HCT116 (cell line): ENCODE data around the gene SLC25A25. TPM values are rescaled to one million over a fixed set of nuclear protein-coding genes. Genes with fewer than 3 reads are reported as not detected.

ENCODE experiments used
- ATAC-seq: fragments of 200-7000 bp; cut with Tn5 transposase; 2 replicates; pipeline ENCODE4 v1.9.1; 2020; ENCODE audit warnings: mild to moderate bottlenecking, moderate library complexity
- BruUV-seq: library from RNA; stranded (reverse); fragments of 400-500 nt; replicated peaks from 2 replicates; lab custom pipeline; 2021; lab: Mats Ljungman, UMichigan
- CTCF ChIA-PET: fragments of 300-600 bp; sonication (Branson Sonifier 250); formaldehyde crosslinking; loops from one replicate; lab custom pipeline; 2021; ENCODE audit warnings: antibody characterized with exemption; lab: Charles Lee
- POLR2A ChIA-PET: fragments of 300-600, 350-600 bp; sonication (Branson Sonifier 250); formaldehyde crosslinking; loops from one replicate; lab custom pipeline; 2021; ENCODE audit warnings: antibody characterized with exemption; lab: Charles Lee
- RAD21 ChIA-PET, 2 experiments: fragments of 300-600 bp; sonication (Branson Sonifier 250); formaldehyde crosslinking; loops; one replicate each; lab custom pipeline; 2023; ENCODE audit warnings: low total read pairs in 2 of 2; ENCODE audit not compliant: uncharacterized antibody in 2 of 2, unreplicated experiment in 2 of 2, low non-redundant PET in 1 of 2; lab: Charles Lee
- DNase-seq: peaks from one replicate; pipeline ENCODE4 v3.0.0-alpha.2; 2010; ENCODE audit warnings: low read depth, low spot score
- H2AFZ ChIP-seq: fragments of 200-600 bp; shearing (Covaris generic), sonication (generic); 2 replicates; pipeline ENCODE4 v1.6.1; 2017; ENCODE audit warnings: low read depth, mixed run types, mixed read lengths, antibody characterized with exemption, low read length; ENCODE audit not compliant: poor library complexity, severe bottlenecking
- H3K27ac ChIP-seq: 2 replicates; pipeline ENCODE4 v1.5.1; 2012; ENCODE audit warnings: low read depth, low read length
- H3K27me3 ChIP-seq: fragments of 200-600 bp; sonication (generic); 2 replicates; pipeline ENCODE4 v1.6.1; 2016; ENCODE audit warnings: mixed run types, low read length, mixed read lengths; ENCODE audit not compliant: insufficient read depth
- H3K36me3 ChIP-seq, 2 experiments: fragments of 200-500 bp in 1 of 2; fragments of 200-600 bp in 1 of 2; sonication (Bioruptor generic) in 1 of 2; sonication (generic) in 1 of 2; 2 replicates each; pipeline versions ENCODE4 v1.5.1 to v1.6.1; 2014 to 2016; ENCODE audit warnings: low read length in 2 of 2, inconsistent platforms in 1 of 2, mixed read lengths in 1 of 2, mixed run types in 1 of 2; ENCODE audit not compliant: insufficient read depth in 2 of 2, control insufficient read depth in 1 of 2
- H3K4me1 ChIP-seq, 2 experiments: fragments of 200-600 bp in 1 of 2; sonication (generic) in 1 of 2; 2 replicates each; pipeline versions ENCODE4 v1.5.1 to v1.6.1; 2012 to 2017; ENCODE audit warnings: low read length in 2 of 2, inconsistent platforms in 1 of 2, mild to moderate bottlenecking in 1 of 2, mixed read lengths in 1 of 2, mixed run types in 1 of 2, moderate library complexity in 1 of 2; ENCODE audit not compliant: insufficient read depth in 2 of 2, control insufficient read depth in 1 of 2
- H3K4me2 ChIP-seq: fragments of 200-600 bp; sonication (generic); 2 replicates; pipeline ENCODE4 v1.6.1; 2017; ENCODE audit warnings: mixed run types, low read length, mixed read lengths
- H3K4me3 ChIP-seq, 2 experiments: fragments of 200-600 bp in 1 of 2; sonication (generic) in 1 of 2; replicated peaks in 1 of 2; 2 replicates each; pipeline ENCODE4 v1.5.1; 2011 to 2016; ENCODE audit warnings: low read length in 2 of 2, control low read depth in 1 of 2, low read depth in 1 of 2, mild to moderate bottlenecking in 1 of 2, mixed read lengths in 1 of 2, mixed run types in 1 of 2
- H3K79me2 ChIP-seq: fragments of 200-600 bp; sonication (generic); 2 replicates; pipeline ENCODE4 v1.6.1; 2017; ENCODE audit warnings: mild to moderate bottlenecking, mixed run types, low read length, moderate library complexity, mixed read lengths; ENCODE audit not compliant: insufficient read depth
- H3K9ac ChIP-seq: fragments of 200-600 bp; sonication (generic); 2 replicates; pipeline ENCODE4 v1.6.1; 2016; ENCODE audit warnings: low read length, mixed read lengths
- H3K9me2 ChIP-seq: fragments of 200-600 bp; sonication (generic), shearing (Covaris generic); 2 replicates; pipeline ENCODE4 v1.6.1; 2017; ENCODE audit warnings: mixed run types, mild to moderate bottlenecking, moderate library complexity; ENCODE audit not compliant: insufficient read depth
- H3K9me3 ChIP-seq, 2 experiments: fragments of 200-500 bp in 1 of 2; fragments of 200-600 bp in 1 of 2; sonication (Bioruptor generic) in 1 of 2; sonication (generic) in 1 of 2; 2 replicates each; pipeline ENCODE4 v1.6.1; 2014 to 2017; ENCODE audit warnings: low read length in 2 of 2, mixed read lengths in 2 of 2, inconsistent platforms in 1 of 2, low read depth in 1 of 2, mild to moderate bottlenecking in 1 of 2, mixed run types in 1 of 2, moderate library complexity in 1 of 2; ENCODE audit not compliant: control insufficient read depth in 1 of 2, insufficient read depth in 1 of 2
- H4K20me1 ChIP-seq: fragments of 200-600 bp; sonication (generic), shearing (Covaris generic); 2 replicates; pipeline ENCODE4 v1.6.1; 2017; ENCODE audit warnings: mixed run types, mild to moderate bottlenecking, moderate library complexity; ENCODE audit not compliant: insufficient read depth
- ATF3 ChIP-seq: IDR thresholded peaks from 2 replicates; pipeline ENCODE4 v1.6.1; 2012
- EZH2 ChIP-seq: fragments of 200-600 bp; sonication (generic); IDR thresholded peaks from 2 replicates; pipeline ENCODE4 v1.6.1; 2017; ENCODE audit warnings: antibody characterized with exemption, mixed run types
- POLR2A ChIP-seq: IDR thresholded peaks from 2 replicates; pipeline ENCODE4 v1.7.0; 2011; ENCODE audit warnings: borderline replicate concordance; ENCODE audit not compliant: insufficient read depth, insufficient read length; ENCODE audit errors: extremely low read depth
- POLR2AphosphoS5 ChIP-seq: IDR thresholded peaks from 2 replicates; pipeline ENCODE4 v1.6.1; 2011; ENCODE audit warnings: mild to moderate bottlenecking, low read depth, low read length, moderate library complexity
- SIN3A ChIP-seq: IDR thresholded peaks from 2 replicates; pipeline ENCODE4 v1.6.1; 2012; ENCODE audit warnings: low read depth
- ZNF274 ChIP-seq: fragments of 200-500 bp; sonication (Bioruptor generic); IDR thresholded peaks from 2 replicates; pipeline ENCODE4 v1.6.1; 2014; ENCODE audit warnings: mild to moderate bottlenecking, low read depth, low read length, inconsistent platforms
- intact Hi-C: fragments of 100-400 bp; cut with micrococcal nuclease; formaldehyde crosslinking; loops from 2 replicates; pipeline ENCODE4 v1.10.0; 2022
- total RNA-seq: library from RNA; stranded (reverse); gene quantifications from one replicate; pipeline ENCODE4 v1.2.1, GENCODE V29; 2021; ENCODE audit not compliant: unreplicated experiment
- TF ChIP-seq, protein P1 (sequence below): IDR thresholded peaks from 2 replicates; pipeline ENCODE4 v1.6.1; 2012; ENCODE audit warnings: low read depth
- TF ChIP-seq, protein P2 (sequence below): IDR thresholded peaks from 2 replicates; pipeline ENCODE4 v1.6.1; 2012

SLC25A25 gene
- total RNA-seq, 1 experiment from 2014 or later, result 15.3 TPM

DNA sequence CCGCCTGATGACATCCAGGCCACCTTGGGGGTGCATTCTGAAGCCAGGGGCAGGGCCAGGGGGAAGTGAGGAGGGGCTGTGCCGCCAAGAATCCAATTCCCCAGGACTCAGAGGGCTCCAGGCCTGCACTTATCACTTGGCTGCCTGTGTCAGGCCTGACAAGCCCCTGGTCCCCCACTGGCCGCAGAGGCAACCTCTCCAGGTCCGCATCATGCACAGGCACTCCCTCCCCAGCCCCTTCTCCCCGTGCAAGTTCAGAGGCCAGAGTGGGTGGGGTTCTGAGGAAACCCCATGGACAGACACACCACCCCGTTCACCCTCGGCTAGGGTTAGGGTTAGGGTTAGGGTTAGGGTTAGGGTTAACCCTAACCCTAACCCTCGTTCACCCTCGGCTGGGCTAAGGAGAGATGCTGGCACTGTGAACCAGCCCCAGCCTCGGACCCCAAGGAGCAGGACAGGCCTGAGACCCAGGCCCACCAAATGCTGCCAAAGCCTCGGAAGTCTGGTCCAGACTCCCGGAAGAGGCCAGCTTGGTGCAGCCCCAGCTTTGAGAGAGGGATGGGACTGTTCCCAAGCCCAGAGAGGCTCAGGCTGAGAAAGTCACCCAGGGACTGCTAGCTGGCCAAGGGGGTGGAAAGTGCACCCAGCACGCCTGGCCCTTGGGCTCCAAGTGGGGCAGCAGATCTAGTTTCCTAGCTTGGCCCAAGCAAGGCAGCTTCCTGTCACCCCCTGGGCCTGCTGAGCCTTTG, 86.1 kb downstream of the SLC25A25 start:
- Histone ChIP-seq H3K36me3 (no peaks in the 10 kb centered on the region), H3K4me2 (no peak overlapping the region), H2AFZ (no peak overlapping the region), H3K27ac (no peak overlapping the region), H4K20me1 (no peaks in the 10 kb centered on the region), H3K9ac (no peak overlapping the region), H3K4me3 (no peak overlapping the region), H3K79me2 (no peaks in the 10 kb centered on the region), H3K27me3 (no peaks in the 10 kb centered on the region), H3K4me1 (peaks cover 8 to 20% of the 10 kb centered on the region in 2 experiments), H3K9me2 (no peaks in the 10 kb centered on the region), H3K9me3 (no peaks in the 10 kb centered on the region)
- ATAC-seq, result no peak
- BruUV-seq, result no TSS peak
- peak; percentile 35; the same call in 1 of the 2 replicates for TF ChIP-seq POLR2AphosphoS5
- TF ChIP-seq POLR2A, result no peak
- ChIA-PET CTCF (no interaction called here), POLR2A (no interaction called here), RAD21 (no interaction called here)
- intact Hi-C loops, result no loop called here
- DNase-seq, result no peak

GRCh38 chr9:128155736-128156500, 87.9 kb downstream of the SLC25A25 start:
- H3K79me2 ChIP-seq, result peaks cover 7% of the 10 kb centered on the region; the same call in 1 of the 2 replicates
- no peak overlapping the region for H3K4me3 ChIP-seq
- H4K20me1 ChIP-seq, result no peaks in the 10 kb centered on the region
- intact Hi-C loops, result no loop called here
- H3K27me3 ChIP-seq, result no peaks in the 10 kb centered on the region
- H3K27ac ChIP-seq, result no peak overlapping the region
- no peak overlapping the region for H2AFZ ChIP-seq
- no peak overlapping the region for H3K4me2 ChIP-seq
- H3K4me1 ChIP-seq, result peaks cover 0 to 13% of the 10 kb centered on the region in 2 experiments; a peak in 2 of 4 replicates
- RAD21 ChIA-PET, result no interaction called here
- DNase-seq, result no peak
- TF ChIP-seq SIN3A (no peak), ZNF274 (no peak), ATF3 (no peak), EZH2 (no peak)
- TF ChIP-seq, protein P1, sequence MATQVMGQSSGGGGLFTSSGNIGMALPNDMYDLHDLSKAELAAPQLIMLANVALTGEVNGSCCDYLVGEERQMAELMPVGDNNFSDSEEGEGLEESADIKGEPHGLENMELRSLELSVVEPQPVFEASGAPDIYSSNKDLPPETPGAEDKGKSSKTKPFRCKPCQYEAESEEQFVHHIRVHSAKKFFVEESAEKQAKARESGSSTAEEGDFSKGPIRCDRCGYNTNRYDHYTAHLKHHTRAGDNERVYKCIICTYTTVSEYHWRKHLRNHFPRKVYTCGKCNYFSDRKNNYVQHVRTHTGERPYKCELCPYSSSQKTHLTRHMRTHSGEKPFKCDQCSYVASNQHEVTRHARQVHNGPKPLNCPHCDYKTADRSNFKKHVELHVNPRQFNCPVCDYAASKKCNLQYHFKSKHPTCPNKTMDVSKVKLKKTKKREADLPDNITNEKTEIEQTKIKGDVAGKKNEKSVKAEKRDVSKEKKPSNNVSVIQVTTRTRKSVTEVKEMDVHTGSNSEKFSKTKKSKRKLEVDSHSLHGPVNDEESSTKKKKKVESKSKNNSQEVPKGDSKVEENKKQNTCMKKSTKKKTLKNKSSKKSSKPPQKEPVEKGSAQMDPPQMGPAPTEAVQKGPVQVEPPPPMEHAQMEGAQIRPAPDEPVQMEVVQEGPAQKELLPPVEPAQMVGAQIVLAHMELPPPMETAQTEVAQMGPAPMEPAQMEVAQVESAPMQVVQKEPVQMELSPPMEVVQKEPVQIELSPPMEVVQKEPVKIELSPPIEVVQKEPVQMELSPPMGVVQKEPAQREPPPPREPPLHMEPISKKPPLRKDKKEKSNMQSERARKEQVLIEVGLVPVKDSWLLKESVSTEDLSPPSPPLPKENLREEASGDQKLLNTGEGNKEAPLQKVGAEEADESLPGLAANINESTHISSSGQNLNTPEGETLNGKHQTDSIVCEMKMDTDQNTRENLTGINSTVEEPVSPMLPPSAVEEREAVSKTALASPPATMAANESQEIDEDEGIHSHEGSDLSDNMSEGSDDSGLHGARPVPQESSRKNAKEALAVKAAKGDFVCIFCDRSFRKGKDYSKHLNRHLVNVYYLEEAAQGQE, result no peak
- TF ChIP-seq, protein P2, sequence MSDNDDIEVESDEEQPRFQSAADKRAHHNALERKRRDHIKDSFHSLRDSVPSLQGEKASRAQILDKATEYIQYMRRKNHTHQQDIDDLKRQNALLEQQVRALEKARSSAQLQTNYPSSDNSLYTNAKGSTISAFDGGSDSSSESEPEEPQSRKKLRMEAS, result no peak
- TF ChIP-seq, all 23 proteins: peak for 0
- no peak for ATAC-seq
- Histone ChIP-seq H3K9ac (no peak overlapping the region), H3K9me2 (no peaks in the 10 kb centered on the region), H3K36me3 (no peaks in the 10 kb centered on the region), H3K9me3 (no peaks in the 10 kb centered on the region)
- ChIA-PET CTCF (no interaction called here), POLR2A (no interaction called here)
- BruUV-seq, result no TSS peak
